PC-9 (cell line): ENCODE data around the gene UBA52. TPM values are rescaled to one million over a fixed set of nuclear protein-coding genes. Genes with fewer than 3 reads are reported as not detected.

Experiments
- BruUV-seq: library from RNA; stranded (reverse); fragments of 400-500 nt; replicated peaks from 2 replicates; lab custom pipeline; 2021; lab: Mats Ljungman, UMichigan
- CTCF ChIA-PET: fragments of 300-600 bp; sonication (Branson Sonifier 250); formaldehyde crosslinking; loops from one replicate; lab custom pipeline; 2022; ENCODE audit warnings: antibody characterized with exemption; lab: Charles Lee
- POLR2A ChIA-PET: fragments of 300-600 bp; sonication (Branson Sonifier 250); formaldehyde crosslinking; loops from one replicate; lab custom pipeline; 2022; ENCODE audit warnings: antibody characterized with exemption; ENCODE audit not compliant: unreplicated experiment; lab: Charles Lee
- DNase-seq, 2 experiments: peaks; one replicate each; pipeline versions ENCODE4 v3.0.0 to v3.0.0-alpha.2; 2015 to 2022; ENCODE audit warnings: mixed read lengths in 1 of 2
- H2AFZ ChIP-seq: fragments of 200-600 bp; sonication (generic); 2 replicates; pipeline ENCODE4 v1.8.1; 2017; ENCODE audit warnings: antibody characterized with exemption
- H3F3A ChIP-seq: fragments of 200-600 bp; sonication (generic); 2 replicates; pipeline ENCODE4 v1.8.1; 2017; ENCODE audit warnings: antibody characterized with exemption, mild to moderate bottlenecking, low read depth; ENCODE audit not compliant: insufficient read depth
- H3K27ac ChIP-seq: fragments of 200-600 bp; sonication (generic); 2 replicates; pipeline ENCODE4 v1.6.1; 2016; ENCODE audit warnings: mixed run types
- H3K27me3 ChIP-seq: fragments of 200-600 bp; sonication (generic); 2 replicates; pipeline ENCODE4 v1.6.1; 2016; ENCODE audit warnings: low read depth, mixed run types; ENCODE audit not compliant: insufficient read depth
- H3K36me3 ChIP-seq: fragments of 200-600 bp; sonication (generic); 2 replicates; pipeline ENCODE4 v1.6.1; 2016; ENCODE audit warnings: low read depth, mixed run types
- H3K4me1 ChIP-seq: fragments of 200-600 bp; sonication (generic); replicated peaks from 2 replicates; pipeline ENCODE4 v1.6.1; 2016; ENCODE audit warnings: mixed run types; ENCODE audit not compliant: insufficient read depth
- H3K4me2 ChIP-seq: fragments of 200-600 bp; sonication (generic); 2 replicates; pipeline ENCODE4 v1.6.1; 2017; ENCODE audit warnings: mixed run types
- H3K4me3 ChIP-seq: fragments of 200-600 bp; sonication (generic); 2 replicates; pipeline ENCODE4 v1.6.1; 2016; ENCODE audit warnings: mixed run types
- H3K79me2 ChIP-seq: fragments of 200-600 bp; sonication (generic); 2 replicates; pipeline ENCODE4 v1.6.1; 2017; ENCODE audit warnings: low read depth, mixed run types
- H3K9me2 ChIP-seq: fragments of 200-600 bp; sonication (generic); 2 replicates; pipeline ENCODE4 v1.8.1; 2017; ENCODE audit warnings: mild to moderate bottlenecking; ENCODE audit not compliant: insufficient read depth
- H3K9me3 ChIP-seq: fragments of 200-600 bp; sonication (generic); 2 replicates; pipeline ENCODE4 v1.8.1; 2016; ENCODE audit warnings: low read depth; ENCODE audit not compliant: insufficient read depth
- H4K20me1 ChIP-seq: fragments of 200-600 bp; sonication (generic); 2 replicates; pipeline ENCODE4 v1.8.1; 2017; ENCODE audit not compliant: insufficient read depth
- EZH2 ChIP-seq: fragments of 200-600 bp; sonication (generic); IDR thresholded peaks from 2 replicates; pipeline ENCODE4 v1.8.0; 2017; ENCODE audit warnings: antibody characterized with exemption, low read depth
- intact Hi-C: fragments of 100-400 bp; cut with micrococcal nuclease; formaldehyde crosslinking; loops from one replicate; pipeline ENCODE4 v1.10.0; 2022; ENCODE audit not compliant: unreplicated experiment
- total RNA-seq: library from RNA; stranded (reverse); gene quantifications from 2 replicates; pipeline ENCODE4 v1.2.3, GENCODE V29; 2021
- TF ChIP-seq, protein P1 (sequence below): fragments of 200-600 bp; sonication (generic); conservative IDR thresholded peaks from 2 replicates; pipeline ENCODE4 v1.6.1; 2017; ENCODE audit warnings: mixed run types, antibody characterized with exemption, mild to moderate bottlenecking, moderate library complexity

The UBA52 gene
- total RNA-seq, 1 experiment from 2014 or later = 1,141 TPM

- POLR2A ChIA-PET = no interaction called here
- no peak for DNase-seq
- peaks cover 53% of the 10 kb centered on the region for H3K27me3 ChIP-seq
- CTCF ChIA-PET = no interaction called here
- no peaks in the 10 kb centered on the region for H3K9me2 ChIP-seq
- no peaks in the 10 kb centered on the region for H3K36me3 ChIP-seq
- no peaks in the 10 kb centered on the region for H3K79me2 ChIP-seq
- H3F3A ChIP-seq = peaks cover 3% of the 10 kb centered on the region; the same call in 1 of the 2 replicates
- no peaks in the 10 kb centered on the region for H3K9me3 ChIP-seq
- BruUV-seq = no TSS peak
- peaks cover 4% of the 10 kb centered on the region for H3K4me1 ChIP-seq
- no peak overlapping the region for H3K4me3 ChIP-seq
- intact Hi-C loops = no loop called here
- no peak overlapping the region for H2AFZ ChIP-seq
- no peaks in the 10 kb centered on the region for H4K20me1 ChIP-seq
- no peak for TF ChIP-seq EZH2
- TF ChIP-seq, protein P1, sequence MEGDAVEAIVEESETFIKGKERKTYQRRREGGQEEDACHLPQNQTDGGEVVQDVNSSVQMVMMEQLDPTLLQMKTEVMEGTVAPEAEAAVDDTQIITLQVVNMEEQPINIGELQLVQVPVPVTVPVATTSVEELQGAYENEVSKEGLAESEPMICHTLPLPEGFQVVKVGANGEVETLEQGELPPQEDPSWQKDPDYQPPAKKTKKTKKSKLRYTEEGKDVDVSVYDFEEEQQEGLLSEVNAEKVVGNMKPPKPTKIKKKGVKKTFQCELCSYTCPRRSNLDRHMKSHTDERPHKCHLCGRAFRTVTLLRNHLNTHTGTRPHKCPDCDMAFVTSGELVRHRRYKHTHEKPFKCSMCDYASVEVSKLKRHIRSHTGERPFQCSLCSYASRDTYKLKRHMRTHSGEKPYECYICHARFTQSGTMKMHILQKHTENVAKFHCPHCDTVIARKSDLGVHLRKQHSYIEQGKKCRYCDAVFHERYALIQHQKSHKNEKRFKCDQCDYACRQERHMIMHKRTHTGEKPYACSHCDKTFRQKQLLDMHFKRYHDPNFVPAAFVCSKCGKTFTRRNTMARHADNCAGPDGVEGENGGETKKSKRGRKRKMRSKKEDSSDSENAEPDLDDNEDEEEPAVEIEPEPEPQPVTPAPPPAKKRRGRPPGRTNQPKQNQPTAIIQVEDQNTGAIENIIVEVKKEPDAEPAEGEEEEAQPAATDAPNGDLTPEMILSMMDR = no peak
- H3K27ac ChIP-seq = no peak overlapping the region
- no peak overlapping the region for H3K4me2 ChIP-seq
Measured at GRCh38 chr19:18616023-18616422, 44.4 kb downstream of the UBA52 start.

DNA sequence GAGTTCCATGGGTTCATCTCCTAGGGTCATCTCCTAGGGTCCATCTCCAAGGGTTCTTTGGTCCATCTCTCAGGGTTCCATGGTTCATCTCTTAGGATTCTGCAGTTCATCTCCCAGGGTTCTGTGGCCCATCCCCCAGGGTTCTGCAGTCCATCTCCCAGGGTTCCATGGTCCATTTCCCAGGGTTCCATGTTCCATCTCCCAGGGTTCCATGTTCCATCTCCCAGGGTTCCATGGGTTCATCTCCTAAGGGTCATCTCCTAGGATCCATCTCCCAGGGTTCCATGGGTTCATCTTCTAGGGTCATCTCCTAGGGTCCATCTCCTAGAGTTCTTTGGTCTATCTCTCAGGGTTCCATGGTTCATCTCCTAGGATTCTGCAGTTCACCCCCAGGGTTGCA, 45.9 kb downstream of the UBA52 start:
- DNase-seq = no peak
- no peaks in the 10 kb centered on the region for H3K4me1 ChIP-seq
- no peaks in the 10 kb centered on the region for H3K36me3 ChIP-seq
- peaks cover 4% of the 10 kb centered on the region; the same call in 1 of the 2 replicates for H3F3A ChIP-seq
- H3K4me2 ChIP-seq = no peak overlapping the region
- no peaks in the 10 kb centered on the region for H3K9me3 ChIP-seq
- no peak overlapping the region for H3K27ac ChIP-seq
- no peaks in the 10 kb centered on the region for H3K79me2 ChIP-seq
- TF ChIP-seq, protein P1 = no peak
- no peak for TF ChIP-seq EZH2
- H4K20me1 ChIP-seq = no peaks in the 10 kb centered on the region
- POLR2A ChIA-PET = no interaction called here
- no peak overlapping the region for H2AFZ ChIP-seq
- intact Hi-C loops = no loop called here
- no peak overlapping the region for H3K4me3 ChIP-seq
- CTCF ChIA-PET = no interaction called here
- no peaks in the 10 kb centered on the region for H3K9me2 ChIP-seq
- H3K27me3 ChIP-seq = peaks cover 39% of the 10 kb centered on the region
- no TSS peak for BruUV-seq

GRCh38 chr19:18618236-18618635, 46.6 kb downstream of the UBA52 start:
- H3K4me2 ChIP-seq = no peak overlapping the region
- no peak for DNase-seq
- no peak for TF ChIP-seq EZH2
- TF ChIP-seq, protein P1 = no peak
- intact Hi-C loops = no loop called here
- no peak overlapping the region for H2AFZ ChIP-seq
- no peaks in the 10 kb centered on the region for H3K79me2 ChIP-seq
- no peaks in the 10 kb centered on the region for H3K36me3 ChIP-seq
- H3K9me3 ChIP-seq = no peaks in the 10 kb centered on the region
- no peaks in the 10 kb centered on the region for H3K4me1 ChIP-seq
- H3K4me3 ChIP-seq = no peak overlapping the region
- no TSS peak for BruUV-seq
- no peak overlapping the region for H3K27ac ChIP-seq
- ChIA-PET POLR2A (no interaction called here), CTCF (no interaction called here)
- no peaks in the 10 kb centered on the region for H3K9me2 ChIP-seq
- H4K20me1 ChIP-seq = no peaks in the 10 kb centered on the region
- peaks cover 9% of the 10 kb centered on the region; the same call in 1 of the 2 replicates for H3F3A ChIP-seq
- H3K27me3 ChIP-seq = peaks cover 32% of the 10 kb centered on the region
